ENCODE measurements around the gene FRS3.
A peak's percentile ranks its signal among the peaks of the same experiment; 100 is the strongest.

The FRS3 gene

DNA sequence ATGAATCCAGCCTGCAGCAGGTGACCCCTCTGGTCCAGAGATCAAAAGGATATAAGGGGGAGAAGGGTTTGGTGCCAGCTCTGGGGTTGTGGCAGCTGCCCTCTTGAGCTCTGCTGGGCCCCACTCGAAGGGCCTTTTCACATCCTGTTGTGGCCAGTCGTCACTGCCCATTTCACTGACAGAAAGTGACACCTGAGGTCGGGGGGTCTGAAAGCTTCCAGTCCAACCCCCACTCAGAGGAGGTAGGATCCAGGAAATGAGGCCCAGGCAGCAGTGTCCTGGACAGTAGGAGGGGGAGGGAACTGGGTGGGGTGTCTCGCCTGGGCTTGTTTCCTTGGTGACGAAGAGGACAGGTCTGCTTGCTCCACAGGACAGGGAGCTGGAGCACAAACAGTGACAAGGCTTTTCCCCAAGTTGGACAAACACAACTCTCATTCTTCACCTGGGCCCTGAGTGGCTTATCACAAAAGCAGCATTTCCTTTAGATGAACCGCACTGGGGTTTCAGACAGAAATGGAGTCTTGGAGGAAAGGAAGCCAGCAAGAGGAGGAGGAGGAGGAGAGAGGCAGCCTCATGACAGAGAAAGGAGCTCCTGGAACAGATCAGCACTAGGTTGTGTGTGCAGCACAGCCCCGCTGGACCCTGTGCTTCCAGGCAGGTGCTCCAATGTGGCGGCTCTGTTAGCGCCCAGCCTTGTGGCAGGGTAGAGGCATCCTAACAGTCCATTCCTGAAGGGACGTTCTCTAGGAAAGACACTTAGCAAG is 11.0 kb downstream of the FRS3 start (continued):
- no peak for TF ChIP-seq ZNF112 (tag by site-specific recombination; IDR thresholded peaks at IDR 0.05)
- TF ChIP-seq IKZF3 (tag by site-specific recombination; IDR thresholded peaks at IDR 0.05) = no peak
- TF ChIP-seq KLF8 (tag by site-specific recombination; IDR thresholded peaks at IDR 0.05) = no peak
- TF ChIP-seq HOXA7 (CRISPR knock-in tag; IDR thresholded peaks at IDR 0.05; ENCODE audit: borderline replicate concordance) = no peak
- no peak for TF ChIP-seq ZNF174 (tag by site-specific recombination; IDR thresholded peaks at IDR 0.05)
- TF ChIP-seq MEIS1 (CRISPR knock-in tag; IDR thresholded peaks at IDR 0.05; ENCODE audit: borderline replicate concordance) = no peak
- TF ChIP-seq ZNF169 (tag by site-specific recombination; IDR thresholded peaks at IDR 0.05) = no peak
- TF ChIP-seq SP2 (tag by site-specific recombination; IDR thresholded peaks at IDR 0.05) = 0 out of 2 replicates have a peak, but pooled peaks have one; percentile 7
- TF ChIP-seq ZNF274 (IDR thresholded peaks at IDR 0.05; ENCODE audit: low read length) = no peak
- TF ChIP-seq ZNF274 (tag by site-specific recombination; IDR thresholded peaks at IDR 0.05; ENCODE audit: borderline replicate concordance) = no peak
- TF ChIP-seq, protein P1, sequence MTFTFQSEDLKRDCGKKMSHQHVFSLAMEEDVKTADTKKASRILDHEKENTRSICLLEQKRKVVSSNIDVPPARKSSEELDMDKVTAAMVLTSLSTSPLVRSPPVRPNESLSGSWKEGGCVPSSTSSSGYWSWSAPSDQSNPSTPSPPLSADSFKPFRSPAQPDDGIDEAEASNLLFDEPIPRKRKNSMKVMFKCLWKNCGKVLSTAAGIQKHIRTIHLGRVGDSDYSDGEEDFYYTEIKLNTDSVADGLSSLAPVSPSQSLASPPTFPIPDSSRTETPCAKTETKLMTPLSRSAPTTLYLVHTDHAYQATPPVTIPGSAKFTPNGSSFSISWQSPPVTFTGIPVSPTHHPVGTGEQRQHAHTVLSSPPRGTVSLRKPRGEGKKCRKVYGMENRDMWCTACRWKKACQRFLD (tag by site-specific recombination; IDR thresholded peaks at IDR 0.05) = no peak
- no peak for TF ChIP-seq ZNF2 (tag by site-specific recombination; IDR thresholded peaks at IDR 0.05)

DNA sequence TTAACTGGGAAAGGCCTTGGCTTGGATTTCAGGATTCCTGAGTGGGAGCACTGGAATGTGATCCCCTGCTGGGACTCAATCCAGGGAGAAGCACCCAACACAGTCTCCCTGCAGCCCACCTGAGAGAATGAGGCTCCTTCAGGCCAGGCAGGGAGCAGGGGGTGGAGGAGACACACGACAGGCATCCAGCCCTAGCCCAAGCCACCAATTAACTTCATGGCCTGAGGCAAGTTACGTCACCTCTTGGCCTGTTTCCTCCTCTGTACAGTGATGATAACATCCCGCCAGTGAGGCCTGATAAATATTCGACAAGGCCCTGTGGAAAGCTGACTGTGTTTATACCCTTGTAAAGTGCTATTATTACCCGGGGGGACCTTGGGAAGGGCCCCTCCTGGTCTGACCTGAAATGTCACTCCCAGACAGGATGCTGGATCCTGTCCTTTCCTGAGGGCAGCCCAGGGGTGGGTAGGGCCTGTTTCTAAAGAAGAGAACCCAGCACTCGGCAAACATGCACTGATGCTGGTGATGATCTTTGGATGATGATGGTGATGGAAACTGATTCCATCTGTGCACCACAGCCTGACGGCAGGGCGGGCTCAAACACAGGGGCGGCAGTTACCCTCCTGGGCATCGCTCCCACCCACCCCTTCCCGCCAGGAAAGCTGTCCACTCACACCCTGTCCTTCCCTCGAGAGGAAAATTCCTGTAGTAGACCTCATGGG is 12.4 kb downstream of the FRS3 start:
- H3K4me3 ChIP-seq (ENCODE audit: low read depth, low read length) = no peak overlapping the region
- H3K4me1 ChIP-seq (ENCODE audit: control insufficient read depth, insufficient read depth, low read length) = peaks cover 4% of the 10 kb centered on the region; the same call in 1 of the 2 replicates
- peaks cover 0 to 20% of the 10 kb centered on the region in 2 experiments; a peak in 2 of 3 replicates for H3K36me3 ChIP-seq (ENCODE audit: control insufficient read depth in 2 of 2, insufficient read depth in 1 of 2, low read length in 2 of 2)
- POLR2A ChIA-PET = interaction anchor here (0.6 to 2.5 kb wide), 5 partner anchors 20 to 263 kb away, joined by 3 to 11 read pairs (median 4); partner anchors contain the start of gene TOMM6
- CTCF ChIA-PET = interaction anchor here (0.6 to 5.2 kb wide), 7 partner anchors 8 to 399 kb away, joined by 3 to 31 read pairs (median 7); partner anchors contain the start of gene TOMM6
- H3K27ac ChIP-seq (ENCODE audit: extremely low read depth, low read depth, low read length) = peak overlapping the region; percentile 63
- no peaks in the 10 kb centered on the region for H3K9me3 ChIP-seq (ENCODE audit: control insufficient read depth, insufficient read depth, low read depth, low read length)
- TF ChIP-seq, protein P2, sequence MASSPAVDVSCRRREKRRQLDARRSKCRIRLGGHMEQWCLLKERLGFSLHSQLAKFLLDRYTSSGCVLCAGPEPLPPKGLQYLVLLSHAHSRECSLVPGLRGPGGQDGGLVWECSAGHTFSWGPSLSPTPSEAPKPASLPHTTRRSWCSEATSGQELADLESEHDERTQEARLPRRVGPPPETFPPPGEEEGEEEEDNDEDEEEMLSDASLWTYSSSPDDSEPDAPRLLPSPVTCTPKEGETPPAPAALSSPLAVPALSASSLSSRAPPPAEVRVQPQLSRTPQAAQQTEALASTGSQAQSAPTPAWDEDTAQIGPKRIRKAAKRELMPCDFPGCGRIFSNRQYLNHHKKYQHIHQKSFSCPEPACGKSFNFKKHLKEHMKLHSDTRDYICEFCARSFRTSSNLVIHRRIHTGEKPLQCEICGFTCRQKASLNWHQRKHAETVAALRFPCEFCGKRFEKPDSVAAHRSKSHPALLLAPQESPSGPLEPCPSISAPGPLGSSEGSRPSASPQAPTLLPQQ (tag by site-specific recombination; IDR thresholded peaks at IDR 0.05) = peak; percentile 87
- TF ChIP-seq ZNF324 (tag by site-specific recombination; IDR thresholded peaks at IDR 0.05) (peak; percentile 95), BCL11B (tag by site-specific recombination; IDR thresholded peaks at IDR 0.05; ENCODE audit: low read depth) (0 out of 2 replicates have a peak, but pooled peaks have one; percentile 28), KLF8 (tag by site-specific recombination; IDR thresholded peaks at IDR 0.05) (peak; percentile 79), ZNF747 (tag by site-specific recombination; IDR thresholded peaks at IDR 0.05) (no peak), ZSCAN30 (tag by site-specific recombination; IDR thresholded peaks at IDR 0.05) (peak; percentile 89), GLIS2 (tag by site-specific recombination; IDR thresholded peaks at IDR 0.05) (peak; percentile 93)
- TF ChIP-seq, protein P3, sequence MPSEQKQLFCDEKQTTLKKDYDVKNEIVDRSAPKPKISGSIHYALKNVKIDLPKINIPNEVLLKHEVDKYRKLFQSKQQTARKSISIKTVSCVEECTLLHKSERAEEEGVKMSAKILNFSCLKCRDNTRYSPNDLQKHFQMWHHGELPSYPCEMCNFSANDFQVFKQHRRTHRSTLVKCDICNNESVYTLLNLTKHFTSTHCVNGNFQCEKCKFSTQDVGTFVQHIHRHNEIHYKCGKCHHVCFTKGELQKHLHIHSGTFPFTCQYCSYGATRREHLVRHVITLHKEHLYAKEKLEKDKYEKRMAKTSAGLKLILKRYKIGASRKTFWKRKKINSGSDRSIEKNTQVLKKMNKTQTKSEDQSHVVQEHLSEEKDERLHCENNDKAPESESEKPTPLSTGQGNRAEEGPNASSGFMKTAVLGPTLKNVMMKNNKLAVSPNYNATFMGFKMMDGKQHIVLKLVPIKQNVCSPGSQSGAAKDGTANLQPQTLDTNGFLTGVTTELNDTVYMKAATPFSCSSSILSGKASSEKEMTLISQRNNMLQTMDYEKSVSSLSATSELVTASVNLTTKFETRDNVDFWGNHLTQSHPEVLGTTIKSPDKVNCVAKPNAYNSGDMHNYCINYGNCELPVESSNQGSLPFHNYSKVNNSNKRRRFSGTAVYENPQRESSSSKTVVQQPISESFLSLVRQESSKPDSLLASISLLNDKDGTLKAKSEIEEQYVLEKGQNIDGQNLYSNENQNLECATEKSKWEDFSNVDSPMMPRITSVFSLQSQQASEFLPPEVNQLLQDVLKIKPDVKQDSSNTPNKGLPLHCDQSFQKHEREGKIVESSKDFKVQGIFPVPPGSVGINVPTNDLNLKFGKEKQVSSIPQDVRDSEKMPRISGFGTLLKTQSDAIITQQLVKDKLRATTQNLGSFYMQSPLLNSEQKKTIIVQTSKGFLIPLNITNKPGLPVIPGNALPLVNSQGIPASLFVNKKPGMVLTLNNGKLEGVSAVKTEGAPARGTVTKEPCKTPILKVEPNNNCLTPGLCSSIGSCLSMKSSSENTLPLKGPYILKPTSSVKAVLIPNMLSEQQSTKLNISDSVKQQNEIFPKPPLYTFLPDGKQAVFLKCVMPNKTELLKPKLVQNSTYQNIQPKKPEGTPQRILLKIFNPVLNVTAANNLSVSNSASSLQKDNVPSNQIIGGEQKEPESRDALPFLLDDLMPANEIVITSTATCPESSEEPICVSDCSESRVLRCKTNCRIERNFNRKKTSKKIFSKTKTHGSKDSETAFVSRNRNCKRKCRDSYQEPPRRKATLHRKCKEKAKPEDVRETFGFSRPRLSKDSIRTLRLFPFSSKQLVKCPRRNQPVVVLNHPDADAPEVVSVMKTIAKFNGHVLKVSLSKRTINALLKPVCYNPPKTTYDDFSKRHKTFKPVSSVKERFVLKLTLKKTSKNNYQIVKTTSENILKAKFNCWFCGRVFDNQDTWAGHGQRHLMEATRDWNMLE (tag by site-specific recombination; conservative IDR thresholded peaks at IDR 0.05; ENCODE audit: low read depth) = peak; percentile 48; the same call in 1 of the 2 replicates
- TF ChIP-seq, protein P4, sequence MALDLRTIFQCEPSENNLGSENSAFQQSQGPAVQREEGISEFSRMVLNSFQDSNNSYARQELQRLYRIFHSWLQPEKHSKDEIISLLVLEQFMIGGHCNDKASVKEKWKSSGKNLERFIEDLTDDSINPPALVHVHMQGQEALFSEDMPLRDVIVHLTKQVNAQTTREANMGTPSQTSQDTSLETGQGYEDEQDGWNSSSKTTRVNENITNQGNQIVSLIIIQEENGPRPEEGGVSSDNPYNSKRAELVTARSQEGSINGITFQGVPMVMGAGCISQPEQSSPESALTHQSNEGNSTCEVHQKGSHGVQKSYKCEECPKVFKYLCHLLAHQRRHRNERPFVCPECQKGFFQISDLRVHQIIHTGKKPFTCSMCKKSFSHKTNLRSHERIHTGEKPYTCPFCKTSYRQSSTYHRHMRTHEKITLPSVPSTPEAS (tag by site-specific recombination; IDR thresholded peaks at IDR 0.05) = no peak; the same call in 1 of the 2 replicates
- TF ChIP-seq, protein P5, sequence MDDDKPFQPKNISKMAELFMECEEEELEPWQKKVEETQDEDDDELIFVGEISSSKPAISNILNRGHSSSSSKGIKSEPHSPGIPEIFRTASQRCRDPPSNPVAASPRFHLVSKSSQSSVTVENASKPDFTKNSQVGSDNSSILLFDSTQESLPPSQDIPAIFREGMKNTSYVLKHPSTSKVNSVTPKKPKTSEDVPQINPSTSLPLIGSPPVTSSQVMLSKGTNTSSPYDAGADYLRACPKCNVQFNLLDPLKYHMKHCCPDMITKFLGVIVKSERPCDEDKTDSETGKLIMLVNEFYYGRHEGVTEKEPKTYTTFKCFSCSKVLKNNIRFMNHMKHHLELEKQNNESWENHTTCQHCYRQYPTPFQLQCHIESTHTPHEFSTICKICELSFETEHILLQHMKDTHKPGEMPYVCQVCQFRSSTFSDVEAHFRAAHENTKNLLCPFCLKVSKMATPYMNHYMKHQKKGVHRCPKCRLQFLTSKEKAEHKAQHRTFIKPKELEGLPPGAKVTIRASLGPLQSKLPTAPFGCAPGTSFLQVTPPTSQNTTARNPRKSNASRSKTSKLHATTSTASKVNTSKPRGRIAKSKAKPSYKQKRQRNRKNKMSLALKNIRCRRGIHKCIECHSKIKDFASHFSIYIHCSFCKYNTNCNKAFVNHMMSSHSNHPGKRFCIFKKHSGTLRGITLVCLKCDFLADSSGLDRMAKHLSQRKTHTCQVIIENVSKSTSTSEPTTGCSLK (tag by site-specific recombination; IDR thresholded peaks at IDR 0.05) = no peak
